GM19467 (cell line): ENCODE data around the gene IQCM.
"Not testable (repeated sequence)": the region's sequence is repeated elsewhere in the genome, so short reads cannot be mapped to it uniquely, and the experiment has no call there.

Source experiments
- ATAC-seq: cut with Tn5 transposase; IDR thresholded peaks from one replicate; pipeline ENCODE4 v1.9.1; 2021; ENCODE audit warnings: mild to moderate bottlenecking, moderate library complexity; ENCODE audit not compliant: unreplicated experiment

Gene IQCM

GRCh38 chr4:149489321-149489720 is 326.3 kb downstream of the IQCM start:
- ATAC-seq = no peak

GRCh38 chr4:149486861-149487260 is 328.8 kb downstream of the IQCM start:
- ATAC-seq = no peak

GRCh38 chr4:149468669-149469068 is 347.0 kb downstream of the IQCM start:
- not testable (repeated sequence) for ATAC-seq

- no peak for ATAC-seq
Measured at GRCh38 chr4:149466446-149466845, 349.2 kb downstream of the IQCM start.

GRCh38 chr4:149465955-149466354 is 349.7 kb downstream of the IQCM start:
- ATAC-seq = no peak

GRCh38 chr4:149443537-149443936 is 372.1 kb downstream of the IQCM start:
- ATAC-seq = no peak

GRCh38 chr4:149441338-149441737 is 374.3 kb downstream of the IQCM start:
- no peak for ATAC-seq

- ATAC-seq = no peak
Measured at GRCh38 chr4:149426461-149426860, 389.2 kb downstream of the IQCM start.

- ATAC-seq = no peak
Measured at GRCh38 chr4:149409555-149409962, 406.1 kb downstream of the IQCM start.

GRCh38 chr4:149409146-149409545 is 406.5 kb downstream of the IQCM start:
- no peak for ATAC-seq

GRCh38 chr4:149404143-149404542 is 411.5 kb downstream of the IQCM start:
- no peak for ATAC-seq

- ATAC-seq = no peak
Measured at GRCh38 chr4:149403081-149403480, 412.6 kb downstream of the IQCM start.

- no peak for ATAC-seq
Measured at GRCh38 chr4:149398993-149399392, 416.6 kb downstream of the IQCM start.

GRCh38 chr4:149370785-149371420 is 444.7 kb downstream of the IQCM start:
- ATAC-seq = peak; percentile 67

GRCh38 chr4:149370002-149370401 is 445.6 kb downstream of the IQCM start:
- no peak for ATAC-seq

GRCh38 chr4:149353241-149353640 is 462.4 kb downstream of the IQCM start:
- ATAC-seq = no peak

- ATAC-seq = no peak
Measured at GRCh38 chr4:149349541-149349940, 466.1 kb downstream of the IQCM start.

GRCh38 chr4:149347139-149347538 is 468.5 kb downstream of the IQCM start:
- ATAC-seq = no peak

- no peak for ATAC-seq
Measured at GRCh38 chr4:149345424-149345823, 470.2 kb downstream of the IQCM start.

GRCh38 chr4:149344436-149344835 is 471.2 kb downstream of the IQCM start:
- ATAC-seq = no peak

GRCh38 chr4:149343614-149344013 is 472.0 kb downstream of the IQCM start:
- ATAC-seq = no peak

- ATAC-seq = not testable (repeated sequence)
Measured at GRCh38 chr4:149341117-149341516, 474.5 kb downstream of the IQCM start.

GRCh38 chr4:149328161-149328560 is 487.5 kb downstream of the IQCM start:
- no peak for ATAC-seq
